Activated CD8-positive, alpha-beta T cell treated with anti-CD3 and anti-CD28 coated beads, Interleukin-2, amount 10 ng/mL, durations not matched to agents 7 days and 5 days (primary cell): ENCODE data around the gene TBC1D32. TPM values are rescaled to one million over a fixed set of nuclear protein-coding genes. Genes with fewer than 3 reads are reported as not detected.
"Not testable (repeated sequence)": the region's sequence is repeated elsewhere in the genome, so short reads cannot be mapped to it uniquely, and the experiment has no call there.

Experiments
- ATAC-seq: fragments of 150-1000 bp; cut with Tn5 transposase; one replicate; pipeline ENCODE4 v1.10.0; 2021; ENCODE audit warnings: moderate library complexity
- CTCF ChIA-PET: fragments of 350-600 bp; sonication (Branson Sonifier 250); formaldehyde crosslinking; loops from one replicate; lab custom pipeline; 2021; ENCODE audit warnings: antibody characterized with exemption; lab: Charles Lee
- POLR2A ChIA-PET: fragments of 350-600 bp; sonication (Branson Sonifier 250); formaldehyde crosslinking; loops from one replicate; lab custom pipeline; 2021; ENCODE audit warnings: antibody characterized with exemption; lab: Charles Lee
- DNase-seq: peaks from one replicate; pipeline ENCODE4 v3.0.0-alpha.2; 2020
- H3K27ac Mint-ChIP-seq: one replicate; pipeline ENCODE4 v1.8.0; 2021; ENCODE audit warnings: mild to moderate bottlenecking, mixed read lengths
- H3K27me3 Mint-ChIP-seq: one replicate; pipeline ENCODE4 v1.8.0; 2021; ENCODE audit warnings: low read depth, mixed read lengths
- H3K36me3 Mint-ChIP-seq: one replicate; pipeline ENCODE4 v1.8.0; 2021; ENCODE audit warnings: low read depth, mixed read lengths
- H3K4me1 Mint-ChIP-seq: one replicate; pipeline ENCODE4 v1.8.0; 2021; ENCODE audit warnings: low read depth, mixed read lengths
- H3K4me3 Mint-ChIP-seq: one replicate; pipeline ENCODE4 v1.8.0; 2021; ENCODE audit warnings: mild to moderate bottlenecking, mixed read lengths
- H3K9me3 Mint-ChIP-seq: one replicate; pipeline ENCODE4 v1.8.0; 2022; ENCODE audit warnings: mixed read lengths; ENCODE audit not compliant: insufficient read depth
- total RNA-seq, 2 experiments: library from RNA; stranded (reverse); gene quantifications; one replicate each; pipeline ENCODE4 v1.2.3, GENCODE V29; 2021

TBC1D32 gene
- total RNA-seq, 2 experiments from 2014 or later = 9.5 to 11.4 TPM

DNA sequence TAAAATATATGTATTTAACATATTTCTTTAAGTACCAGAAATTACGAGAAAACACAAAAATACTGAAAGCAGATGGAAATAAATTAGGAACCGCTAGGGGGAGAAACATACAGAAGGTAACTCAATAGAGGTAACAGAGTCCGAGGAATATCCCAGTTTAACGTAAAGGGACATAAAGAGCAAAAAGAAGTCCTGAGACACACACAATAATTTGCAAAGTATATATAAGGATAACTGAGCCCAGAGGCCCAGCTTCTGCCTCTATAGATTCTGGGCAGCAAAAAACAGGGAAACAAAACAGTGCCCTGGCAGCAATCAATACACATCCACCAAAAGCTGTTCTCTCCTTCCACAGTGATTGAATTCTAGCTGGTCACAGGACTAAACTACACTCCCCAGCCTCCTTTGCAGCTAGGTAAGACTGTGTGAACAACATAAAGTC is 15.1 kb downstream of the TBC1D32 start:
- no peak overlapping the region for H3K4me3 Mint-ChIP-seq
- H3K4me1 Mint-ChIP-seq = no peaks in the 10 kb centered on the region
- POLR2A ChIA-PET = no interaction called here
- ATAC-seq (no peak), DNase-seq (no peak)
- no peak overlapping the region for H3K27ac Mint-ChIP-seq
- H3K27me3 Mint-ChIP-seq = no peaks in the 10 kb centered on the region
- CTCF ChIA-PET = interaction anchor here (0.8 to 1.1 kb wide), 2 partner anchors 9 to 40 kb away, joined by 3 to 4 read pairs; no protein-coding TSS in a partner anchor
- no peaks in the 10 kb centered on the region for H3K9me3 Mint-ChIP-seq
- H3K36me3 Mint-ChIP-seq = peaks cover 7% of the 10 kb centered on the region

DNA sequence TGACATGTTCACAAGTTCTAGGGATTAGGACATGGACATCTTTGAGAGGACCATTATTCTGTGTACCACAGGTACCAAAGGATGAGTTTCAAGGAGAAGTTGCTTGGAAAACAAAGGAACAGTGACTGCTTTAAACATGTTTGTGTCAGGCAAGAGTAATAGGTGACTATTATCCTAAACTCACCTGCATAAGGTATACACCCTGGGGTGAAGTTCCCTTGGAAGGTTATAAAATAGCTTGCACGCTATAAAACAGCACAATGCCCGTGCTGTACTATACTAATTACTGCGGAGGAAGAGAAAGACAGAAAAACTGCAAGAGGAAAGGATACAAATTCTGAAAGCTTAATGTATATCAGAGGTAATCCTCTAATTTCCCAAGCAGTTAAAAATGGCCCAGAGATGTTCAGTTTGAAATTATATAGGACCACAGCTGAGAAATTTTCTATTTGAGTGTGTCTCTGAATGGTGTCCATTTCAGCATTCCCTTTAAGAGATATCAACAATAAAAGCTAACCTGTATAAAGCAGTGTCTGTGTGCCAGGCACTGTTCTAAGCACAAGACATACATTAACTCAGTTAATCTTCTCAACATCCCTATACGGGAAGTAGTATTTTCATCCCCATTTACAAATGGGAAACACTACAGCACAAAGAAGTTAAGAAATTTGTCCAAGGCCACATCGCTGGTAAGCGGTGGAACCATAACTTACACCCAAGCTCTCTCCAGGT is 19.7 kb downstream of the TBC1D32 start:
- ATAC-seq = no peak
- Mint-ChIP-seq H3K4me3 (no peak overlapping the region), H3K27me3 (no peaks in the 10 kb centered on the region), H3K4me1 (no peaks in the 10 kb centered on the region), H3K9me3 (no peaks in the 10 kb centered on the region), H3K27ac (no peak overlapping the region), H3K36me3 (peaks cover 7% of the 10 kb centered on the region)
- ChIA-PET CTCF (interaction anchor here (1.1 to 2.2 kb wide), 2 partner anchors 9 to 259 kb away, joined by 3 to 4 read pairs; no protein-coding TSS in a partner anchor), POLR2A (no interaction called here)
- no peak for DNase-seq

DNA sequence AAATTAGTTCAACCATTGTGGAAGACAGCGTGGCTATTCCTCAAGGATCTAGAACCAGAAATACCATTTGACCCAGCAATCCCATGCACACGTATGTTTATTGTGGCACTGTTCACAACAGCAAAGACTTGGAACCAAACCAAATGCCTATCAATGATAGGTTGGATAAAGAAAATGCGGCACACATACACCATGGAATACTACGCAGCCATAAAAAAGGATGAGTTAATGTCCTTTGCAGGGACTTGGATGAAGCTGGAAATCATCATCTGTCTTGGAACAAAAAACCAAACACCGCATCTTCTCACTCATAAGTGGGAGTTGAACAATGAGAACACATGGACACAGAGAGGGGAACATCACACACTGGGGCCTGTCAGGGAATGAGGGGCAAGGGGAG is 22.5 kb downstream of the TBC1D32 start:
- H3K9me3 Mint-ChIP-seq, ATAC-seq, H3K27ac Mint-ChIP-seq, H3K36me3 Mint-ChIP-seq, H3K4me1 Mint-ChIP-seq, DNase-seq, H3K4me3 Mint-ChIP-seq, POLR2A ChIA-PET, CTCF ChIA-PET, H3K27me3 Mint-ChIP-seq: not testable (repeated sequence)

GRCh38 chr6:121310495-121310894 is 23.8 kb downstream of the TBC1D32 start:
- Mint-ChIP-seq H3K27ac (no peak overlapping the region), H3K27me3 (no peaks in the 10 kb centered on the region), H3K4me1 (no peaks in the 10 kb centered on the region), H3K4me3 (no peak overlapping the region), H3K9me3 (no peaks in the 10 kb centered on the region), H3K36me3 (peaks cover 6% of the 10 kb centered on the region)
- DNase-seq (no peak), ATAC-seq (no peak)
- ChIA-PET POLR2A (no interaction called here), CTCF (no interaction called here)

- CTCF ChIA-PET = no interaction called here
- POLR2A ChIA-PET = no interaction called here
- ATAC-seq (no peak), DNase-seq (no peak)
- H3K4me1 Mint-ChIP-seq = no peaks in the 10 kb centered on the region
- H3K27me3 Mint-ChIP-seq = no peaks in the 10 kb centered on the region
- H3K9me3 Mint-ChIP-seq = no peaks in the 10 kb centered on the region
- H3K36me3 Mint-ChIP-seq = peaks cover 6% of the 10 kb centered on the region
- H3K27ac Mint-ChIP-seq = no peak overlapping the region
- H3K4me3 Mint-ChIP-seq = no peak overlapping the region
Observed at GRCh38 chr6:121309768-121310469, 24.4 kb downstream of the TBC1D32 start.

- no peak overlapping the region for H3K4me3 Mint-ChIP-seq
- ChIA-PET POLR2A (no interaction called here), CTCF (interaction anchor here (1.2 to 6.0 kb wide), 5 partner anchors 9 to 250 kb away, joined by 4 to 36 read pairs (median 4); partner anchors contain the start of gene TBC1D32)
- peaks cover 6% of the 10 kb centered on the region for H3K4me1 Mint-ChIP-seq
- H3K27ac Mint-ChIP-seq = no peak overlapping the region
- no peaks in the 10 kb centered on the region for H3K9me3 Mint-ChIP-seq
- ATAC-seq (no peak), DNase-seq (no peak)
- peaks cover 3% of the 10 kb centered on the region for H3K36me3 Mint-ChIP-seq
- no peaks in the 10 kb centered on the region for H3K27me3 Mint-ChIP-seq
Observed at GRCh38 chr6:121305957-121306607, 28.2 kb downstream of the TBC1D32 start.

DNA sequence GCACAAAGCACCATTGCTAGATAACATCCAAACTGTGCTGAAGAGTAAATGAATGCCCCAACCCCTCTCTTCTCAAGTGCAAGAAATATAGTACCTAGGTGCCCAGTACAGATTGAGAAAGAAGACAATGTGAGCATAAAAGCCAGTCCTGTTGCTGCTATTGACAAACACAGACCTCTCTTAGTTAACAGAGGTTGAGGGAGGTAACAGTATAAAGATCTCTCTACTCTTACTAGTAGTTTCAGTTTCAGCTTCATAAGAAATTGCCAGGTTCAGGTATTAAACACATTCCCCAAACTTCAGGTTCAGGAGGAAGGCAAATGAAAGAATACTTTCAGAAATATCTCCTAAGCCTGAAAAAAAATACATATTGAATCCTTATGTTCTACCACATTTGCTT is 31.4 kb downstream of the TBC1D32 start:
- no peak overlapping the region for H3K27ac Mint-ChIP-seq

GRCh38 chr6:121301156-121301555 is 33.1 kb downstream of the TBC1D32 start:
- DNase-seq, CTCF ChIA-PET, ATAC-seq, H3K4me3 Mint-ChIP-seq, H3K27ac Mint-ChIP-seq, H3K27me3 Mint-ChIP-seq, H3K9me3 Mint-ChIP-seq, POLR2A ChIA-PET, H3K4me1 Mint-ChIP-seq: not testable (repeated sequence)
- peaks cover 10% of the 10 kb centered on the region for H3K36me3 Mint-ChIP-seq

More for the DNA sequence above, 31.4 kb downstream of the TBC1D32 start:
- Mint-ChIP-seq H3K36me3 (peaks cover 10% of the 10 kb centered on the region), H3K27me3 (no peaks in the 10 kb centered on the region), H3K4me1 (peaks cover 6% of the 10 kb centered on the region), H3K4me3 (no peak overlapping the region), H3K9me3 (no peaks in the 10 kb centered on the region)
- no peak for DNase-seq
- ATAC-seq = no peak
- CTCF ChIA-PET = interaction anchor here (0.9 to 6.0 kb wide), 4 partner anchors 13 to 247 kb away, joined by 3 to 36 read pairs (median 4); no protein-coding TSS in a partner anchor
- POLR2A ChIA-PET = no interaction called here

- H3K36me3 Mint-ChIP-seq = peaks cover 10% of the 10 kb centered on the region
- no peaks in the 10 kb centered on the region for H3K27me3 Mint-ChIP-seq
- no peak overlapping the region for H3K27ac Mint-ChIP-seq
- no peaks in the 10 kb centered on the region for H3K9me3 Mint-ChIP-seq
- no peak for ATAC-seq
- H3K4me3 Mint-ChIP-seq = no peak overlapping the region
- H3K4me1 Mint-ChIP-seq = peaks cover under 1% of the 10 kb centered on the region
- POLR2A ChIA-PET = no interaction called here
- CTCF ChIA-PET = no interaction called here
- no peak for DNase-seq
Observed at GRCh38 chr6:121297694-121298093, 36.6 kb downstream of the TBC1D32 start.

DNA sequence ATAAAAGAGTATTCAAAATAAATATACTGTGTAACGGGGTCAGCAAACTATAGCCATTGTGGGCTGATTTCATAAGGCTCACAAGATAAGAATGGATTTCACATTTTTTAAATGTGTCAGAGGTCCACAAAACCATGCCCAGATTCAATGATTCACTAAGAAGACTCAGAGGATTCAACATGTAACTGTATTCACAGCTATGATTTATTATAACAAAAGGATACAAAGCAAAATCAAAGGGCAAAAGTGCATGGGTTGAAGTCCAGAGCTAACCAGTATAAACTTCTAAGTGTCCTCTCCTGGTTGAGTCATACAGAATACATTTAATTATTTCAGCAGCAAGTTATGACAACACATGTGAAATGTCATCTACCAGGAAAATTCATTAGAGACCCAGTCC is 49.2 kb downstream of the TBC1D32 start:
- H3K9me3 Mint-ChIP-seq = no peaks in the 10 kb centered on the region
- DNase-seq (no peak), ATAC-seq (no peak)
- CTCF ChIA-PET = no interaction called here
- peaks cover 27% of the 10 kb centered on the region for H3K36me3 Mint-ChIP-seq
- H3K4me3 Mint-ChIP-seq = no peak overlapping the region
- no peak overlapping the region for H3K27ac Mint-ChIP-seq
- H3K27me3 Mint-ChIP-seq = no peaks in the 10 kb centered on the region
- H3K4me1 Mint-ChIP-seq = no peaks in the 10 kb centered on the region
- POLR2A ChIA-PET = no interaction called here

- H3K27me3 Mint-ChIP-seq = no peaks in the 10 kb centered on the region
Observed at GRCh38 chr6:121274666-121275295, 59.5 kb downstream of the TBC1D32 start.

More at GRCh38 chr6:121274666-121275295, 59.5 kb downstream of the TBC1D32 start:
- POLR2A ChIA-PET = no interaction called here
- no peak overlapping the region for H3K27ac Mint-ChIP-seq
- ATAC-seq (no peak), DNase-seq (no peak)
- H3K36me3 Mint-ChIP-seq = peaks cover 28% of the 10 kb centered on the region
- H3K4me1 Mint-ChIP-seq = no peaks in the 10 kb centered on the region
- CTCF ChIA-PET = no interaction called here
- peaks cover 5% of the 10 kb centered on the region for H3K9me3 Mint-ChIP-seq
- H3K4me3 Mint-ChIP-seq = no peak overlapping the region
